ENCODE data around the gene TBC1D8B. TPM values are rescaled to one million over a fixed set of nuclear protein-coding genes. Genes with fewer than 3 reads are reported as not detected.

Gene TBC1D8B
- polyA plus RNA-seq, 1 of the 3 experiments (the other 2 are of a cell fraction) = 0.03 TPM

GRCh38 chrX:106912864-106913263 lies 110.4 kb downstream of the TBC1D8B start:
- TF ChIP-seq SIN3A (IDR thresholded peaks at IDR 0.05; ENCODE audit: borderline replicate concordance, low read depth, low read length) = no peak
- no peak for TF ChIP-seq USF2 (IDR thresholded peaks at IDR 0.05; ENCODE audit: borderline replicate concordance, low read depth, low read length)
- TF ChIP-seq MEF2A (IDR thresholded peaks at IDR 0.05; ENCODE audit: borderline replicate concordance, low read depth) = no peak
- TF ChIP-seq NFIC (IDR thresholded peaks at IDR 0.05; ENCODE audit: borderline replicate concordance) = no peak
- TF ChIP-seq, protein P1, sequence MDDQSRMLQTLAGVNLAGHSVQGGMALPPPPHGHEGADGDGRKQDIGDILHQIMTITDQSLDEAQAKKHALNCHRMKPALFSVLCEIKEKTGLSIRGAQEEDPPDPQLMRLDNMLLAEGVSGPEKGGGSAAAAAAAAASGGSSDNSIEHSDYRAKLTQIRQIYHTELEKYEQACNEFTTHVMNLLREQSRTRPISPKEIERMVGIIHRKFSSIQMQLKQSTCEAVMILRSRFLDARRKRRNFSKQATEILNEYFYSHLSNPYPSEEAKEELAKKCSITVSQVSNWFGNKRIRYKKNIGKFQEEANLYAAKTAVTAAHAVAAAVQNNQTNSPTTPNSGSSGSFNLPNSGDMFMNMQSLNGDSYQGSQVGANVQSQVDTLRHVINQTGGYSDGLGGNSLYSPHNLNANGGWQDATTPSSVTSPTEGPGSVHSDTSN (IDR thresholded peaks at IDR 0.05) = no peak
- no peak for TF ChIP-seq CTCF (IDR thresholded peaks at IDR 0.05)
- TF ChIP-seq TCF12 (IDR thresholded peaks at IDR 0.05) = no peak
- no peak for TF ChIP-seq TEAD4 (IDR thresholded peaks at IDR 0.05; ENCODE audit: borderline replicate concordance, insufficient read depth)
- no peak for TF ChIP-seq IRF3 (IDR thresholded peaks at IDR 0.05; ENCODE audit: low read depth, low read length)
- no peak for TF ChIP-seq RFX5 (IDR thresholded peaks at IDR 0.05; ENCODE audit: low read length)
- TF ChIP-seq TAF1 (IDR thresholded peaks at IDR 0.05; ENCODE audit: borderline replicate concordance, low read depth, low read length) = no peak
- no peak for TF ChIP-seq SMC3 (IDR thresholded peaks at IDR 0.05; ENCODE audit: low read depth, low read length)
- TF ChIP-seq EP300 (IDR thresholded peaks at IDR 0.05; ENCODE audit: borderline replicate concordance in 1 of 2, low read depth in 1 of 2, low read length in 1 of 2) = no peak
- TF ChIP-seq, protein P2, sequence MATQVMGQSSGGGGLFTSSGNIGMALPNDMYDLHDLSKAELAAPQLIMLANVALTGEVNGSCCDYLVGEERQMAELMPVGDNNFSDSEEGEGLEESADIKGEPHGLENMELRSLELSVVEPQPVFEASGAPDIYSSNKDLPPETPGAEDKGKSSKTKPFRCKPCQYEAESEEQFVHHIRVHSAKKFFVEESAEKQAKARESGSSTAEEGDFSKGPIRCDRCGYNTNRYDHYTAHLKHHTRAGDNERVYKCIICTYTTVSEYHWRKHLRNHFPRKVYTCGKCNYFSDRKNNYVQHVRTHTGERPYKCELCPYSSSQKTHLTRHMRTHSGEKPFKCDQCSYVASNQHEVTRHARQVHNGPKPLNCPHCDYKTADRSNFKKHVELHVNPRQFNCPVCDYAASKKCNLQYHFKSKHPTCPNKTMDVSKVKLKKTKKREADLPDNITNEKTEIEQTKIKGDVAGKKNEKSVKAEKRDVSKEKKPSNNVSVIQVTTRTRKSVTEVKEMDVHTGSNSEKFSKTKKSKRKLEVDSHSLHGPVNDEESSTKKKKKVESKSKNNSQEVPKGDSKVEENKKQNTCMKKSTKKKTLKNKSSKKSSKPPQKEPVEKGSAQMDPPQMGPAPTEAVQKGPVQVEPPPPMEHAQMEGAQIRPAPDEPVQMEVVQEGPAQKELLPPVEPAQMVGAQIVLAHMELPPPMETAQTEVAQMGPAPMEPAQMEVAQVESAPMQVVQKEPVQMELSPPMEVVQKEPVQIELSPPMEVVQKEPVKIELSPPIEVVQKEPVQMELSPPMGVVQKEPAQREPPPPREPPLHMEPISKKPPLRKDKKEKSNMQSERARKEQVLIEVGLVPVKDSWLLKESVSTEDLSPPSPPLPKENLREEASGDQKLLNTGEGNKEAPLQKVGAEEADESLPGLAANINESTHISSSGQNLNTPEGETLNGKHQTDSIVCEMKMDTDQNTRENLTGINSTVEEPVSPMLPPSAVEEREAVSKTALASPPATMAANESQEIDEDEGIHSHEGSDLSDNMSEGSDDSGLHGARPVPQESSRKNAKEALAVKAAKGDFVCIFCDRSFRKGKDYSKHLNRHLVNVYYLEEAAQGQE (IDR thresholded peaks at IDR 0.05; ENCODE audit: low read depth, low read length) = no peak
- TF ChIP-seq MXI1 (IDR thresholded peaks at IDR 0.05; ENCODE audit: low read depth, low read length) = no peak
- TF ChIP-seq, protein P3, sequence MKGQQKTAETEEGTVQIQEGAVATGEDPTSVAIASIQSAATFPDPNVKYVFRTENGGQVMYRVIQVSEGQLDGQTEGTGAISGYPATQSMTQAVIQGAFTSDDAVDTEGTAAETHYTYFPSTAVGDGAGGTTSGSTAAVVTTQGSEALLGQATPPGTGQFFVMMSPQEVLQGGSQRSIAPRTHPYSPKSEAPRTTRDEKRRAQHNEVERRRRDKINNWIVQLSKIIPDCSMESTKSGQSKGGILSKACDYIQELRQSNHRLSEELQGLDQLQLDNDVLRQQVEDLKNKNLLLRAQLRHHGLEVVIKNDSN (IDR thresholded peaks at IDR 0.05; ENCODE audit: borderline replicate concordance, low read depth) = no peak
- no peak for TF ChIP-seq FOSL2 (IDR thresholded peaks at IDR 0.05; ENCODE audit: borderline replicate concordance, low read depth)
- TF ChIP-seq ZBTB33 (IDR thresholded peaks at IDR 0.05; ENCODE audit: borderline replicate concordance, low read depth) = no peak
- no peak for TF ChIP-seq RXRA (IDR thresholded peaks at IDR 0.05; ENCODE audit: borderline replicate concordance, low read depth)
- 9% methylated on average over 2 of the region's 2 CpGs for WGBS (ENCODE audit: low lambda C conversion rate)

More at GRCh38 chrX:106912864-106913263, 110.4 kb downstream of the TBC1D8B start:
- Histone ChIP-seq H3K9me2 (no peaks in the 10 kb centered on the region), H3F3A (replicated peaks; ENCODE audit: insufficient read depth) (peaks cover 3% of the 10 kb centered on the region), H3K4me3 (ENCODE audit: low read depth in 2 of 2, low read length in 1 of 2) (no peak overlapping the region), H4K20me1 (ENCODE audit: insufficient read depth) (no peaks in the 10 kb centered on the region), H3K79me2 (ENCODE audit: insufficient read depth) (no peaks in the 10 kb centered on the region), H2AFZ (ENCODE audit: low read depth) (no peak overlapping the region), H3K9me3 (no peaks in the 10 kb centered on the region), H3K27ac (ENCODE audit: low read depth in 2 of 2, low read length in 1 of 2) (no peak overlapping the region), H3K36me3 (replicated peaks in 1 of 2; ENCODE audit: control insufficient read depth in 1 of 2, insufficient read depth in 2 of 2, low read length in 1 of 2) (no peaks in the 10 kb centered on the region), H3K4me1 (ENCODE audit: control insufficient read depth in 1 of 2, insufficient read depth in 2 of 2, low read depth in 1 of 2, low read length in 1 of 2) (peaks cover 0 to 5% of the 10 kb centered on the region in 2 experiments; a peak in 1 of 4 replicates), H3K9ac (no peak overlapping the region), H3K27me3 (ENCODE audit: insufficient read depth) (peaks cover 33% of the 10 kb centered on the region; the same call in 1 of the 2 replicates), H3K4me2 (no peak overlapping the region)
- POLR2A ChIA-PET = no interaction called here
- no peak for DNase-seq
- CTCF ChIA-PET = interaction anchor here (1.2 kb wide), 1 partner anchor 14 kb away, joined by 3 read pairs; no protein-coding TSS in a partner anchor
